ENCODE measurements around the gene CHD1L. TPM values are rescaled to one million over a fixed set of nuclear protein-coding genes. Genes with fewer than 3 reads are reported as not detected.

Gene CHD1L
- total RNA-seq, 1 donor from 2014 or later, result 11.5 TPM

Other genes with a start within 250 kb of the CHD1L start
- gene PRKAB2, start 70.2 kb upstream of the CHD1L start, total RNA-seq, result 33.4 TPM
- gene FMO5, start 17.3 kb upstream of the CHD1L start, total RNA-seq, result 0.62 TPM

Measured in occipital lobe (tissue), 1 donor.